GM18502 (cell line): ENCODE data around the gene HHLA2.

Source experiments
- ATAC-seq: cut with Tn5 transposase; IDR thresholded peaks from one replicate; pipeline ENCODE4 v1.9.1; 2021; ENCODE audit warnings: mild to moderate bottlenecking; ENCODE audit not compliant: unreplicated experiment, poor library complexity

HHLA2 gene

DNA sequence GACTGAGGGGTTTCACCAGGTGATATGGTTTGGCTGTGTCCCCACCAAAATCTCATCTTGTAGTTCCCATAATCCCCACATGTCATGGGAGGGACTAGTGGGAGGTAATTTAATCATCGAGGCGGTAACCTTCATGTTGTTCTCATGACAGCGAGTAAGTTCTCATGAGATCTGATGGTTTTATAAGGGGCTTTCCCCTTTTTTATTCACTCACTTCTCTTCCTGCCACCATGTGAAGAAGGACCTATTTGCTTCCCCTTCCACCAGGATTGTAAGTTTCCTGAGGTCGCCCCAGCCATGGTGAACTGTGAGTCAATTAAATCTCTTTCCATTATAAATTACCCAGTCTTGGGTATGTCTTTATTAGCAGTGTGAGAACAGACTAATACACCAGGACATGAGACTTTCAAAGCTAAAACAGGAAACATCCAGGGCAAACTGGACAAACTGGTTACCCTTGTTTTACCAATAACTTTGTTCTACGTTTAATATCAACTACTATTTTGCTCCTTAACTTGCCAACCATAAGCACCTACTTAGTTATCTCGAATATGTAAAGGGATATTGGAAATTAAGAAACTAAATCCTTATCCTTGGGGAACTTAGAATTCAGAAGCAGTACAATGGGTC, 115.9 kb downstream of the HHLA2 start:
- ATAC-seq, result no peak

DNA sequence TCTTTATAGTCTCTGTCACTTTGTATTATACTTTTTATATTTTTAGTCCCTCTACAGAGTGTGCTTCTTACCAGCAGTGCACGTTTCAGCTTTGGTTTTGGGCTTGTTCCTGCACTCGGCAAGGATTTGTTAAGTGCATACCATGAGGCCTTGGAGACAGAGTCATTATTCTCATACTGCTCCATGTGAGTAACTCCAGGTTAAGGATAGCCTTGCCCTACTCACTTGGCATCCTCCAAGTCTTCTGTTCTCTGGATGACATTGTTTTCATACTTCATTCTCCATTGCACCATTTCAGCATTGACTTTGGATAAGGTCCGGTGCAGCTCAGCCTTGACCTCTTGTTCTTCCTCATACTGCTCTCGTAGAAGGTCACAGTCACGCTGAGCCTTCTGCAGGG, 117.7 kb downstream of the HHLA2 start:
- no peak for ATAC-seq

GRCh38 chr3:108415661-108416060, 119.3 kb downstream of the HHLA2 start:
- no peak for ATAC-seq

- ATAC-seq, result no peak
Measured at GRCh38 chr3:108416111-108416869, 119.9 kb downstream of the HHLA2 start.

- ATAC-seq, result no peak
Measured at GRCh38 chr3:108420926-108421325, 124.6 kb downstream of the HHLA2 start.
